D341Med (cell line): ENCODE results near the gene MAN2B2.

Experiments used
- DNase-seq: peaks from one replicate; pipeline ENCODE4 v3.0.0; 2012; ENCODE audit warnings: low spot score

The MAN2B2 gene

DNA sequence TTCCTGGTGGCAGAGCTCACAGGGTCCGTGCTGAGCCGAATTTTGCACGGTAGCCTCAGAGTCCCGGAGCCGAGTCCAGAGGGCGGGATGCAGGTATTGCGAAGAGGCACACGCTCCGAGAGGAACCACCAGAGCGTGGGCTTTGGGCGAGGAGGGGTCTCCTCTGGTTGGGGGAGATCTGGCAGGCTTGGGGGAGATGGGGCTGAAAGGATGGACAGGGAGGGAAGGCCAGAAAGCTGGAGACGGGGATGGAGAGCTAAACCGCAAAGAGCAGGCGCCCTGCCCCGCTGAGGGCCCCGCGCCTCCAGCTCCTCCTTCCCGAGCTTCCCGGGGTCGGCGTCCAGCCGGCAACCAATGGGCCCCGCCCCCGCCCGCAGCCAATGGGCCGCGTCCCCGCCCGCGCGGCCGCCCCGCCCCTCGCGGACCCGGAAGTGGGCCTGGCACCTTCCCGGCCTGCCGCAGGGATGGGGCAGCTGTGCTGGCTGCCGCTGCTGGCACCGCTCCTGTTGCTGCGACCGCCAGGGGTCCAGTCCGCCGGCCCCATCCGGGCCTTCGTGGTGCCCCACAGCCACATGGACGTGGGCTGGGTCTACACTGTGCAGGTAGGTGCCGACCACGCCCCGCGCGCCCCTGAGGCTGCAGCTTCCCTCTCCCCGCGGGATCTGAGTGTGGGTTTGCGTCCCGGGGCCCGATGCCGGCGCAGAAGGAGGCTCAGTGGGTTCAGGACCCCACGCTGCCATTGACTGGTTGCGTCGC lies at the start of gene MAN2B2:
MAN2B2 (plus strand) TSS at position 443 of the 756 bp plus-strand sequence; CDS start at position 465, 22 bp downstream.
- DNase-seq, result peak; percentile 99

DNA sequence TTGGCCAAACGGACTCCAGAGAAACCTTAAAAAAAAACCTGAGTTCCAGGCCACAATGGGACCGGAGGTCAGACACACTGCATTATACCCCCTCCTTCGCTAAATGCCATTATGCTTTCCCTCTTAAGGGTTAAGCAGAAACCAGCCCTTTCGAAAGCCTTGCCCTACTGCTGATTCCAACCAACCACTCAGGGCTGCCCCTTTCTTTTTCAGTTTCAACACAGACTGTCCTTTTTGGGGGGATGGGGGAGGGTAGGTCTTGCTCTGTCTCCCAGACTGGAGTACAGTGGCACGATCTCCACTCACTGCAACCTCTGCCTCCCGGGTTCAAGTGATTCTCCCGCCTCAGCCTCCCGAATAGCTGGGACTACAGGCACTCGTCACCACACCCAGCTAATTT lies 49.5 kb upstream of the MAN2B2 start:
- no peak for DNase-seq

DNA sequence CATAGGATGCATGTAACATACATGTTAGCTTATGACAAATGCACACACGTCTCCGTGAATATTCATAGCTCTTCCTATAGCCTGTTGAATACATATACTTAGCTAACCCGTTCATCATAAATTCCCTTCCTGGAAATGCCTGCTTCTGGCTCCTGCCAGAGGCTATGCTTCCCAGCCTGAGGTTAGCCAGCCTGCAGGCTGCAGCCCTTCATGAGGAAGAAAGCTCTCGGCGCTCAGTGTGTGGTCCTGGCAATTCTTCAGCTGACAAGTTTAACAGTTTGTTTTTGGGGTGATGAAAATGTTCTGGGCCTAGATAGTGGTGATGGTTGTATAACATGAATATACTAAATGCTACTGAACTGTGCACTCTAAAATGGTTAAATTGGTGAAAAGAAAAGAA lies 48.8 kb upstream of the MAN2B2 start:
- no peak for DNase-seq

DNA sequence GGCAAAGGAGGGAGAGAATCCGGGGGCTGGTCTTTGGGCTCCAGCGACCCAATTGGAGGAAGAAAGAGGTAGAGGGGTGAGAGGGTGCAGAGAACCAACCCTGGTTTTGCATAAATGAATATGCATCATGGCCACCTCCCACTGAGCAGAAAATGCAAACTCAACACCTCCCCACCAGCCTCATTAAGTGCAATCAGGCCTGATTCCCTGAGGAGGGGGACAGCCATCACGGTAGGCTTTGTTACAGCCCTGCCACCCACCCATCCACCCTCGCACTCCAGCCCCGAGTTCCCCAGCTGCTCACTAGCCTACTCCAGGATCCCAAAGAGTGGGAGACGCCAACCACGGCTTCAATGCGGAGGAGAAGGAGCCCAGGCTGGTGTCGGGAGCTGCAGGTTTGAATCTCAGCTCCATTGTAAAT lies 48.3 kb upstream of the MAN2B2 start:
- DNase-seq, result no peak

DNA sequence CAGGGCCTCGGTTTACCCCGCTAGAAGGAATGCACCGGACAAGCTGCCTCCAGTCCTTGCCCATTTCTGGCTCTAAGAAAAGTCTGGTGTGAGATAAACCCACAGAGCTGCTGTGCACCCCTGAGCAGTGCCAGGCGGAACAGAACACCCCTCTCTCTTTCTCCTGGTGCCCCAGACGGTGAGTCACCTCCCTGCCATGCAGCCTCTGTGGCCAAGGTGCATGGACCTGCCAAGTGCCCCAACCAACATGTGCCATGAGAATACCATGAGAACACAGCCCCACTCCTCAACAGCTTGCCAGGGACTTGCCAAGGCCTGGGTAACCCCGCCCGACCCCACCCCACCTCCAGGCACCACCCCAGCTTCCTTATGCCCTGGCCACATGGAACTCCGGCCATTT lies 47.7 kb upstream of the MAN2B2 start:
- DNase-seq, result no peak

DNA sequence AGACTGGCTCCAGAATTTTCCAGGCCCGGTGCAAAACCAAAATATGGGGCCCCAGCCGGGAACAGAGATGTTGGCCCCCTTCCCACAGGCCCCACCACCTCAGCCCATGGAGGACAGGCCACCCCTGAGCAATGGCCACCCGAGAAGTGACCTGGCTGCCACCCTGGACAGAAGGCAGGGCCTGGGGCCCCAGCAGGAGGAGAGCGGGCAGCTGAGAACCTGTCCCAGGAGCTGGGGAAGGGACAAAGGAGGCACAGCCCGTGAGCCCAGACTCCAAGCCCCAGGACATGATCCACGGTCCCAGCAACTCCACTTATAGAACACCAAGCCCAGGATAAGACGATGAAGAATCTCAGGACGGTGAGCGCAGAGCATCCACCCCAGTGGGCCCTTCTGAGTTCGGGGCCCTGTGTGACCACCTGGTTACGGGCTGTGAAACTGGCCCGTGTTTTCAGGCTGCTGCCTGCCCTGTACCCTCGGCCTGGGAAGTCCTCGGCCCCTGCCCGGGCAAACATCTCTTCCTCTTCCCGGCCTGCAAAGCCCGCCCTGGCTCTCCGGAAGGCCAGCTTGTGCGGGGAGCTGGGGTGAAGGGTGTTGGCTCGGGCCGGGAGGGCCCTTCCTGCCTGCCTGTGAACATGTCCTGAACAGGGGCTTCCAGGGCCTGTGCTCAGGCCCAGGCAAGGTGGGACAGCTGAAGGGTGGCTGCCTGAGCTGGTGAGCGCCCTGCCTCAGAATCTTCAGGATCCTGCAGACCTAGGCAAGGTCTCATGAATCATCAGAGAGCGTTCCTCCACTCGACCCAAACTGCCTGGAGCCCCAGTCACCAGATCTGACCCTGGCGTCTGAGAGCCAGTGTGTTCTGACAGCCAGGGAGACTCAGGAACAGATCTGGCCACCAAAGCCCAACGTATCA lies 47.0 kb upstream of the MAN2B2 start:
- no peak for DNase-seq

DNA sequence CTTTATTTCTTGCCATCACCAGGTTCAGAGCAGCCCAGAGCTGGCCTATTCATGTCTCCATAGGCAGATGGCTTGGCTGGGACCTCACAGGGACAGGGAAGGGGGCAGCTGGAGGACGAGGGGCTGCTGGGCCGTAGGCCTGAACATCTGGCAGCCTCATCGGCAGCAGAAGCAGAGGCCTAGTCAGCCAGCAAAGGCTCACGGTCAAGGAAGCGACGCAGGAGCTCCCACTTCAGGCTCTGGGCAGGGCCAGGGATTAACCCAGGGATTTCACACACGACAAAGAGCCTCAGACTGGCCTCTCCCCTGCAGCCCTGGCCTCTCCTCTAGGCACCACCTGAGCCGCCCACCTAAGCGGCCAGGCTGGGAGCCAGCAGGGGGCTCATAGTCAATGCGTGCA lies 46.0 kb upstream of the MAN2B2 start:
- DNase-seq, result no peak

DNA sequence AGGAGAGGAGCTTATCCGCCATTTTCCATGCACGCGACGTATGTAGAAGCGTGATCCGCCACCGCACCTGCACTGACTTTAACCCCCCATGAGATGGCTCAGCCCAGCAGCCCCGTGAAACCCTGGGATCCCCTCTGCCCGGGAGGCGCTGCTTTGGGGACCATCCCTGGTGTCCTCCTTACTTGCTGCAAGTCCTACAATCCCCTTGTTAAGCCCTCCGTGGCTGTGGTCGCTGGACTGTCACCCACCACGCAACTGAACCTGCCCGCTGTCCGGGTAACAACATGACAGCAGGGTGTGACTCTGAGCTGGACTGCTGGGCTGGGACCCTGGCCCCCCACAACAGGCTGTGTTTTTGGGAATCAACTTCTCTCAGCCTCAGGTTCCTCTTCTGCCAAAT lies 44.7 kb upstream of the MAN2B2 start:
- no peak for DNase-seq

DNA sequence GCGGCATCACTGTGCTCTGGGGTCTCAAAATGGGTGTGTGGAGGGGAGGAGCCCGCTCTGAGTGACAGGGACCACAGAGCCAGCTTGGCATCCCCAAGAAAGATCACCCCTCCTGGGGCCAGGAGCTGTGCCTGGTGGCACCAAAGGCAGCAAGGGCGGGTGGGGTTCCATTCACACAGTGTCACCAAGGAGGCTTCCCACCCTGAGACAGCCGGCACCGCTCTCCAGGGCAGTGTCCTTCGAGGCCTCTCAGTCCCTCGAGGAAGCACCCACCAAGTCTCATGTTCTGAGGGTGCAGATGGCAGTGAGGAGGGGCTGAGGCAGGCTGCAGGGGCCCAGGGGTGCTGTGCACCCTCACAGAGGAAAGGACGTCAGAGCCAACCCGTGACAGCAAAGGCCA lies 44.0 kb upstream of the MAN2B2 start:
- no peak for DNase-seq

DNA sequence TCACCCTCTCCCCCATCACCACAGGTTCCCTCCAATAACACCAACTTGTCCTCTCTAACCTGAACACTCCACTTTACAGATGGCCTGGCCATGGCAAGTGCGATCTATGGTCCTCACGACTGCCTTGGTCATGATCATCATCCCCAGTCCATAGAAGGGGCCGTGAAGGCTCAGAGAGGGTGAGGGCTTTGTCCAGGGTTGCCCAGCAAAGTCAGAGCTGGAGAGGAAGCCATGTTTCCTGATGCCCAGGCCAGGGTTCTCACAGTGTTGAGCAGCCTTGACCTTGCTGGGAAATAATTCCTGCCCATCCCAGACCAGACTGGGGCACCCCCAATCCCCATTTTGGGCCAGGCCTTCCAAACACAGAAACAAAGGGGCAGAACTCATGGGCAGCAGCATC lies 42.9 kb upstream of the MAN2B2 start:
- no peak for DNase-seq

DNA sequence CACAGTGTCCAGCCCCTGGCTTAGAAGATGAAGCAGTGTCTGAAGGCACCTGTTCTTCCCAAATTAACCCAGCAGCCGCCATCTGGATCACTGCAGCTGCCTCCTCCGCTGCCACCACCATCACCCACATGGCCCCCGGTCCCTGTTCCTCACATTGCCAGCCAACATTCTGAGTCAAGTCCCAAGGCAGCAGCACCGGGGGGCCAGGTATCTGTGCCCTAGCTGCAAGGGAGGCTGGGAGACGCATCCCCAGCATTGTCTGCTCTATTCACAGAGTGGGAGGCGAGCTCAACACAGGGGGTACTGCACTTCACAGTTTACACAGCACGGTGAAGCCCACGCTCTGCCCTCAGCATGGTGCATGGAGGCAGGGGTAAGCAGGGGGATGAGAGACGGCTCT lies 42.3 kb upstream of the MAN2B2 start:
- DNase-seq, result no peak

DNA sequence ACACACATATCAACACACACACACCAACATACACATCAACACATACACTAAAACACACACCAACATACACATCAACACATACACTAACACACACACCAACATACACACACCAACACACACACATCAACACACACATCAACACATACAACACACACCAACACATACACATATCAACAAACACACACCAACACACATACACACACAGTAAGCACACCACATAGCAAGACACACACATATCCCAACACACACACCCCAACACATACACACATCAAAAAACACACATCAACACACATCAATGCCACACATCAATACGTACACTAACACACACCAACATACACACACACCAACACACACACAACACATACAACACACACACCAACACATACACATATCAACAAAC lies 40.9 kb upstream of the MAN2B2 start:
- no peak for DNase-seq

DNA sequence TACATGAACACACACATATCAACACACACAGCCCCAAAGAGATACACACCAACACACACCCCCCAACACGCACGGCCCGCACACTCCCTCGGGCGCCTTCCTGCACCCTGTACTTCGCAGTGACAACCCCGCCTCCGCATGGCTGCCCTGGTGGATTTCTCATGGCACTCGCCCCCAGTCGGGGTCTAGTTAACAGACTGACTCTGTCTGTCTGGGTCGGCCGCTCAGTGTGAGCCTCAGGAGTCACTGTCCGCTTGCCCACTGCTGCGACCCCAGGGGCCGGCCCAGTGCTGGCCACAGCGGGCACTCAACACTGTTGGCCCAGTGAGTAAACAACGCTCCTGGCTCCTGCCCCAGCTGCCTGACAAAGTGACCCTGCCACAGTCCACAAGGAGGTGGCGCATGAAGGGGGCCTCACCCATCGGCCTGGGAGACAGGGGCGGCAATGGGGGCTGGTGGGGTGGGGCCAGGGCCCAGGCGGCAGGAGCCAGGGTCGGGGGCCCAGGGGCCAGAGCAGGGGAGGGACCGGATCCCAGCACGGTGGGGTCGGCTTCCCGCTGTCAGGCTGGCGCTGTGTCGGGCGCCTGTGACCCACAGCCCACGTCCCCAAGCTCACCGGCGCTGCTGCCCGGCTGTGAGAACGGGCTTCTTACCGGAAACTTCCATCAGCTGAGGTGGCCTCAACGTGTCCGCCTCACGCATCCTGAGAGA lies 40.2 kb upstream of the MAN2B2 start:
- DNase-seq, result no peak

DNA sequence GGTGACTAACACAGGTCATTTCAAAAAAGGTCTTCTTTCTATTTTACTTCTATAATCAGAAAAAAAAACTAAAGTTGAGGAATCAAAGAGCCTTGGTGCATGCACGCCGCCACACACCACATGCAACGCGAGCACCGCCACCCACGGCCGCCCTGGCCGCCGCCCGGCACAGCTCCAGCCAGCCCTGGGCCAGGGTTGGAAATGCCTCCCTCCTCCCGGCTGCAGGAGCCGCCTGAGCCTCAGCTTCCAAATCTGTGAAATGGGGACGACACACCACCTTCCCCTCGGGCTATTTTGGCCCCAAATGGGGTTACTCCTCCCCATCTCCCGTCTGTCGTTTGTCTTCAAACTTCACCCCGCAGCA lies 39.7 kb upstream of the MAN2B2 start:
- DNase-seq, result no peak

DNA sequence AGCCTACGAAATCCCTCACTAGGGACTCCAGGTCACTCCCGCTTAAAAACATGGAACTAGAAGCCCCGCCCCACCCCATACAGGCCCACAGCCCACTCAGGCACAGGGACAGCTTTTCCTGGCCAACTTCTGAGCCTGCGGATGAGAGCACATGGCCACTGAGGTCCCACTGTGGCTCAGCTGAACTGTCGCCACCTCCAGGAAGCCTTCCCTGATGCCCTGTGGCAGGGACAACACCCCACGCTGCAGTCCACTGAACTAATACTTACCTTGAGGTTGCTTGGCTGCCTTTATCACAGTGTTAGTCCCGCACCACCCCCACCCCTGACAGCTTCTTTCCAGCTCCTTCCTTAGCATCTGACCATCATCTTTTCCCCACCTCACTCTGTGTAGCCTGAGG lies 39.3 kb upstream of the MAN2B2 start:
- no peak for DNase-seq

DNA sequence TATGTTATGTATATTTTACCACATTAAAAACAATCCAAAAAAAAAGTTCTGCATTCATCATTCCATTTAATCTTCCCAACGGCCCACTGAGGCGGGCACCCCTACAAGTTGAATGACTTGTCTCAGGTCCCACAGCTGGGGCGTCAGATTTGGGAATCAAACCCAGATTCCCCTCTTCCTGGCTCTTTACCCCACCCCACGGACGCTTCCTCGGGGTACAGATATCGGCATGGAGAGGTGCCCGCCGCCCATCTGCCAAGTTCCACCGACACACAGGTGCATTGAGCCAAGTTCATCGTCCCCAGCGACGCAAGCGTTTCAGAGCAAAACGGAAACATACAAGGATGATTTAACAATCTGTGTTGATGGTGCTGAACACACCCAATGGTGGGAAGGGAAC lies 36.9 kb upstream of the MAN2B2 start:
- no peak for DNase-seq

DNA sequence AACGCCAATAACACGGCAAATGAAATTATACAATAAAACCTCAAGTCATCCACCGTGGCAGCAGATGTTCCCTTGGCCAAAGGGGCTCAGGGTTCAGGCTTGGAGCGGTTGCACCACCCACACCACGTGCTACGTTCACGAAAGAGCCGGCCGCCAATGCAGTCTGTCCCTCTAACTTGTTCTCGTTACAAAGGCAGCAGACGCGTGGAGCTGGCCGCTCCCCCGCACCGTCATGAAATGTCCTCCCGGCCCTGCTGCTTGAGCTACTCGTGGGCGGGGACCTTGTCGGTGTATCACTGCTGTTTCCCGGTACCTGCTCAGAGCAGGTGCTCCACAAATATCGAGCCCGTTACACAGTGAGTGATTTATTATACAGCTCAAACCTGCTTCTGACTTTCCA lies 36.4 kb upstream of the MAN2B2 start:
- DNase-seq, result no peak

DNA sequence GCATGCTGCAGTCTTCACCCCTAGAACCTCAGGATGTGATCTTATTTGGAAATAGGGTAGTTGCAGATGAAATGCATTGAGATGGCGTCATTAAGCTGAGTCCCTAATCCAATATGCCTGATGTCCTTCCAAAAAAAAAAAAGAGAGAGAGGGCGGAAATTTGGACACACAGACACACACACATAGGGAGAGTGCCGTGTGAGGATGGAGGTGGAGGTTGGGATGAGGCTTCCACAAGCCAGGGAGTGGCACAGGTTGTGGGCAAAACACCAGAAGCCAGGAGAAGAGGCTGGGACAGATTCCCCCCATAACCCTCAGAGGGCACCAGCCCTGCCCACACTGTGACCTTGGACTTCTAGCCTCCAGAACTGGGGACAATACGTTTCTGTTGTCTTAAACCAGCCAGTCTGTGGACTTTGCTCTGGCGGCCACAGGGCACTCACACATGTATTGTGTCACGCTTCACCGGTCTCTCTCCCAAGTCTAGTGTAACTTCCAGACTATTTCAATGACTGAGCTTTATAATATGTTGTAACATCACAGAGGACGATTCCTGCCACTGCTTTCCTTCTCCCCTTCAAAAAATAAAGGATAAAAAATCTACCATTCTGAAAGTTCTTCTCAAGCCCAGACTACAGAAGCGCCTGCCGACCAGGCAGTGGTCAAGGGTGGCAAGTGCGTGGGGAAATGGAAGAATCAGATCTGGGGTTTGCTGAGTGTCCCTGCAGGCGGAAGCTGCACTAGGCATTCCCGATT lies 35.8 kb upstream of the MAN2B2 start:
- no peak for DNase-seq

DNA sequence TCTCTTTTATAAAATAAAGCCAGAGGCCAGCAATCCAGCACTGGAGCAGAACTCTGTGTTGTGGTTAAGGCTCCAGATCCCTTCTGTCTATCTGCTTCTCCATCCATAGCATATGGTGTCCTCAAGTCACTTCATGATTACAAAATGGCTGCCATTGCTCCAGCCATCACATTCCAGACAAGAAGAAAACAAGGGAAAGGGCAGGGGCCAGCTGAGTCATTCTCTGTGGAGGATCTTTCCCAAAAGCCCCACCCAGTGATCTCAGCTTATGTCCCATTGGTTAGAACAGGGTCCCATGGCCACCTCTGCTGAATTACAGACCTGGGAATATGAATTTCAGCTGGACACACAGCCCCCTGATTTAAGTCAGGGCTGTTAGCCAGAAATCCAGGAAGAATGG lies 34.1 kb upstream of the MAN2B2 start:
- DNase-seq, result no peak

DNA sequence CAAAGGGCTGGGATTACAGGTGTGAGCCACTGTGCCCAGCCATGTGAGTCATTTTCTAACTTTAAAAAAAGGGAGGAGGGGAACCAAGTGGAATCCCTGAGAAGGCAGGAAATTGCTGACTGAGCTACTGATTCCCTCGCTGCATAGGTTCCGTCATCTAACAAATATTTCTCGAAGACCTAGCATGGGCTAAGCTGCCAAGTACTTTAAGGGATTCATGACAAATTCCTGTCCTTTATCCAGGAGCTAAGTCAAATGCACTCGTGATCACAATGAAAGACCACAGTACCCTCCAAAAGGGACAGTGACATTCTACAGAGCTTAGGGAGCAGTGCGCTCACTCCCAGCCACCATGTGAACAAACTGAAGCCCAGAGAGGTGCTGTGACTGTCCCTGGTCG lies 33.2 kb upstream of the MAN2B2 start:
- no peak for DNase-seq

DNA sequence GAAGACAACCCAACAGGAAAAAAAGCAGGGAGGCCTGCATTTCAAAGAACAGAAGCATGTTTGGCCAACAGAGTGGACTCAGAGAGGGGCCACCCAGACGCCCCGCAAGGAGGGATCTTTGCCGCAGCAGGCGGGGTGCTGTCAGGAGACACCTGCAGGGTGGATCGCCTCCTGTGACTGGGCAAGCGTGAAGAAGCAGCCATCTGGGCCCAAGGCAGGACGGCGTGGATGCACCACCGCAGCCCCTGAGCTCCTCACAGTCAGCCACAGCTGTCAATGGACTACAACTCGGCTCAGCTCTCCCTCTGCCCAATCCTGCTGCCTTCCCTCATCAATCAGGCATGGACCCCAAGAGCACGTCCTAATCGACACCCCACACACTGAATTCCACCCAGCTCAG lies 32.0 kb upstream of the MAN2B2 start:
- no peak for DNase-seq

DNA sequence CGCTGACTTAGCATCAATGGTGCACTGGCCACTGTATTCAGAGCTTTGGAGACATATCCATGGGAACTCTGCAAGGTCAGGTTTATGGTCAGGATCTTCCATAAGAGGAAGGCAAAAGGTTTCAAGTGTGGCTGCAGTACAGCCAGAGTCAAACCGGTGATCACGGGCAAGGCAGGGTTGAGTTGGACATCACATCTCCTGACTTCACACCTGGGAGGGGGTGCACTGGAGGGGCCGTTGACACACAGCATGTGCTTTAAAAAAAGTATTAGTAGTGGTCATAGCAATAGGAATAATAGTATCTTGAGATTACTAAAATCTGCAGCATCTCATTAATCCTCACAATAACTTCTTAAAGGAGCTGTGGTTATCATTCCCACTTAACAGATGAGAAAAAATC lies 28.9 kb upstream of the MAN2B2 start:
- no peak for DNase-seq
